H1 (cell line): ENCODE measurements around the gene UBE4B. TPM values are rescaled to one million over a fixed set of nuclear protein-coding genes. Genes with fewer than 3 reads are reported as not detected.

Experiments used
- CHD7 ChIP-seq: fragments of 300-600 bp; sonication (generic); IDR thresholded peaks from 2 replicates; pipeline ENCODE4 v1.7.1; 2012; ENCODE audit warnings: low read length, moderate library complexity, mild to moderate bottlenecking, inconsistent platforms; ENCODE audit not compliant: insufficient replicate concordance
- PHF8 ChIP-seq: fragments of 200-600 bp; sonication (generic); conservative IDR thresholded peaks from 2 replicates; pipeline ENCODE4 v1.7.1; 2012; ENCODE audit warnings: low read depth, mild to moderate bottlenecking, inconsistent platforms, low read length, moderate library complexity
- RNF2 ChIP-seq: fragments of 200-900, 300-1000 bp; sonication (generic); IDR thresholded peaks from 2 replicates; pipeline ENCODE4 v1.7.1; 2016; ENCODE audit warnings: borderline replicate concordance, low read depth, mild to moderate bottlenecking, antibody characterized with exemption, low read length; ENCODE audit not compliant: poor library complexity, severe bottlenecking; ENCODE audit errors: missing control alignments
- RXRA ChIP-seq: IDR thresholded peaks from 2 replicates; pipeline ENCODE4 v1.6.1; 2011; ENCODE audit warnings: low read depth, mild to moderate bottlenecking, low read length, moderate library complexity; ENCODE audit not compliant: insufficient read depth
- SIRT6 ChIP-seq: IDR thresholded peaks from one replicate; pipeline ENCODE4 v1.7.1; 2012; ENCODE audit warnings: low read length, inconsistent platforms
- SIX5 ChIP-seq: IDR thresholded peaks from 2 replicates; pipeline ENCODE4 v1.6.1; 2011; ENCODE audit warnings: mild to moderate bottlenecking, low read depth, low read length
- SP1 ChIP-seq: IDR thresholded peaks from 2 replicates; pipeline ENCODE4 v1.6.1; 2011; ENCODE audit warnings: low read depth, low read length
- SP2 ChIP-seq: IDR thresholded peaks from 2 replicates; pipeline ENCODE4 v1.6.1; 2012; ENCODE audit warnings: mild to moderate bottlenecking, low read length, inconsistent platforms
- polyA plus RNA-seq, 7 experiments: library from polyadenylated mRNA; depleted of rRNA in 3 of 7; stranded (reverse) in 5 of 7; unstranded in 2 of 7; fragments of >200 nt in 5 of 7; fragments of 200-250 nt in 2 of 7; gene quantifications; 1 replicate in 5 of 7; 2 replicates in 1 of 7; 4 replicates in 1 of 7; pipeline versions ENCODE4 v1.2.1 to v1.2.3, GENCODE V29; 2011 to 2013; ENCODE audit warnings: missing spikeins in 2 of 7, mixed read lengths in 2 of 7
- total RNA-seq: library from RNA; stranded (reverse); fragmentation: NEBNext Ultra II Directional; extraction: Animal tissue kit (Norgen Biotek cat#: 25700); gene quantifications from 2 replicates; pipeline ENCODE4 v1.2.1, GENCODE V29; 2021

The UBE4B gene
- total and polyA plus RNA-seq, 2 of the 8 experiments (the other 6 are each of a cell fraction or from before 2014, with no cell fraction given), result 24.5 to 90.1 TPM

GRCh38 chr1:10065760-10066159 lies 33.0 kb downstream of the UBE4B start (continued):
- no peak for TF ChIP-seq CHD7
- TF ChIP-seq SIRT6, result no peak
- no peak for TF ChIP-seq SIX5
- TF ChIP-seq SP1, result no peak
- no peak for TF ChIP-seq RNF2
- no peak for TF ChIP-seq RXRA
- TF ChIP-seq PHF8, result no peak
- no peak for TF ChIP-seq SP2
- TF ChIP-seq, all 59 proteins: peak for 0
